ENCODE results near the gene XYLT2.
"Not testable (repeated sequence)": the region's sequence is repeated elsewhere in the genome, so short reads cannot be mapped to it uniquely, and the experiment has no call there.

The XYLT2 gene

GRCh38 chr17:50345432-50346312, at the start of gene XYLT2:
Gene XYLT2 (plus strand): TSS chr17:50346126. CDS start chr17:50346141, 15 bp downstream.
- Histone ChIP-seq H2AFZ (ENCODE audit: low read depth, low read length) (peak within 1 kb of the TSS; percentile 80), H3K4me1 (ENCODE audit: insufficient read depth, low read length) (peaks cover 24% of the 10 kb centered on the region), H3K4me3 (ENCODE audit: low read length) (peak within 1 kb of the TSS; percentile 92), H3K36me3 (ENCODE audit: insufficient read depth, low read length) (no peaks in the 10 kb centered on the region), H3K9me3 (ENCODE audit: low read length) (no peaks in the 10 kb centered on the region), H3K27me3 (ENCODE audit: insufficient read depth, low read length) (peaks cover 7% of the 10 kb centered on the region)

GRCh38 chr17:50297407-50297865, 48.5 kb upstream of the XYLT2 start:
- no peaks in the 10 kb centered on the region for H3K9me3 ChIP-seq (ENCODE audit: low read length)
- H3K4me1 ChIP-seq (ENCODE audit: insufficient read depth, low read length) = no peaks in the 10 kb centered on the region
- no peak overlapping the region for H2AFZ ChIP-seq (ENCODE audit: low read depth, low read length)
- peaks cover 7% of the 10 kb centered on the region for H3K27me3 ChIP-seq (ENCODE audit: insufficient read depth, low read length)
- no peak overlapping the region for H3K4me3 ChIP-seq (ENCODE audit: low read length)
- no peaks in the 10 kb centered on the region for H3K36me3 ChIP-seq (ENCODE audit: insufficient read depth, low read length)

- H3K4me3 ChIP-seq (ENCODE audit: low read length) = no peak overlapping the region
- H3K4me1 ChIP-seq (ENCODE audit: insufficient read depth, low read length) = no peaks in the 10 kb centered on the region
- H3K9me3 ChIP-seq (ENCODE audit: low read length) = no peaks in the 10 kb centered on the region
- no peak overlapping the region for H2AFZ ChIP-seq (ENCODE audit: low read depth, low read length)
- peaks cover 7% of the 10 kb centered on the region for H3K27me3 ChIP-seq (ENCODE audit: insufficient read depth, low read length)
- no peaks in the 10 kb centered on the region for H3K36me3 ChIP-seq (ENCODE audit: insufficient read depth, low read length)
Observed at GRCh38 chr17:50298018-50298417, 47.9 kb upstream of the XYLT2 start.

- H2AFZ ChIP-seq (ENCODE audit: low read depth, low read length) = no peak overlapping the region
- H3K27me3 ChIP-seq (ENCODE audit: insufficient read depth, low read length) = peaks cover 9% of the 10 kb centered on the region
- no peaks in the 10 kb centered on the region for H3K4me1 ChIP-seq (ENCODE audit: insufficient read depth, low read length)
- no peak overlapping the region for H3K4me3 ChIP-seq (ENCODE audit: low read length)
- no peaks in the 10 kb centered on the region for H3K36me3 ChIP-seq (ENCODE audit: insufficient read depth, low read length)
- no peaks in the 10 kb centered on the region for H3K9me3 ChIP-seq (ENCODE audit: low read length)
Observed at GRCh38 chr17:50299776-50300175, 46.1 kb upstream of the XYLT2 start.

GRCh38 chr17:50300824-50301223, 45.1 kb upstream of the XYLT2 start:
- H3K4me3 ChIP-seq (ENCODE audit: low read length); H3K27me3 ChIP-seq (ENCODE audit: insufficient read depth, low read length); H3K36me3 ChIP-seq (ENCODE audit: insufficient read depth, low read length); H3K9me3 ChIP-seq (ENCODE audit: low read length); H2AFZ ChIP-seq (ENCODE audit: low read depth, low read length); H3K4me1 ChIP-seq (ENCODE audit: insufficient read depth, low read length): not testable (repeated sequence)

- H3K36me3 ChIP-seq (ENCODE audit: insufficient read depth, low read length) = no peaks in the 10 kb centered on the region
- no peaks in the 10 kb centered on the region for H3K9me3 ChIP-seq (ENCODE audit: low read length)
- no peak overlapping the region for H2AFZ ChIP-seq (ENCODE audit: low read depth, low read length)
- H3K4me1 ChIP-seq (ENCODE audit: insufficient read depth, low read length) = no peaks in the 10 kb centered on the region
- H3K27me3 ChIP-seq (ENCODE audit: insufficient read depth, low read length) = peaks cover 9% of the 10 kb centered on the region
- H3K4me3 ChIP-seq (ENCODE audit: low read length) = no peak overlapping the region
Observed at GRCh38 chr17:50301891-50302584, 43.9 kb upstream of the XYLT2 start.

- Histone ChIP-seq H3K4me1 (ENCODE audit: insufficient read depth, low read length) (no peaks in the 10 kb centered on the region), H2AFZ (ENCODE audit: low read depth, low read length) (no peak overlapping the region), H3K27me3 (ENCODE audit: insufficient read depth, low read length) (peaks cover 9% of the 10 kb centered on the region), H3K4me3 (ENCODE audit: low read length) (no peak overlapping the region), H3K36me3 (ENCODE audit: insufficient read depth, low read length) (no peaks in the 10 kb centered on the region), H3K9me3 (ENCODE audit: low read length) (no peaks in the 10 kb centered on the region)
Observed at GRCh38 chr17:50303051-50303450, 42.9 kb upstream of the XYLT2 start.

GRCh38 chr17:50303596-50303995, 42.3 kb upstream of the XYLT2 start:
- Histone ChIP-seq H3K27me3 (ENCODE audit: insufficient read depth, low read length) (peaks cover 9% of the 10 kb centered on the region), H2AFZ (ENCODE audit: low read depth, low read length) (no peak overlapping the region), H3K4me3 (ENCODE audit: low read length) (no peak overlapping the region), H3K9me3 (ENCODE audit: low read length) (no peaks in the 10 kb centered on the region), H3K4me1 (ENCODE audit: insufficient read depth, low read length) (no peaks in the 10 kb centered on the region), H3K36me3 (ENCODE audit: insufficient read depth, low read length) (no peaks in the 10 kb centered on the region)

- Histone ChIP-seq H3K9me3 (ENCODE audit: low read length) (no peaks in the 10 kb centered on the region), H3K36me3 (ENCODE audit: insufficient read depth, low read length) (no peaks in the 10 kb centered on the region), H2AFZ (ENCODE audit: low read depth, low read length) (no peak overlapping the region), H3K4me1 (ENCODE audit: insufficient read depth, low read length) (no peaks in the 10 kb centered on the region), H3K4me3 (ENCODE audit: low read length) (no peak overlapping the region), H3K27me3 (ENCODE audit: insufficient read depth, low read length) (peaks cover 7% of the 10 kb centered on the region)
Observed at GRCh38 chr17:50304781-50305404, 41.0 kb upstream of the XYLT2 start.

GRCh38 chr17:50307654-50308053, 38.3 kb upstream of the XYLT2 start:
- peaks cover 3% of the 10 kb centered on the region for H3K27me3 ChIP-seq (ENCODE audit: insufficient read depth, low read length)

GRCh38 chr17:50308666-50309065, 37.3 kb upstream of the XYLT2 start:
- Histone ChIP-seq H3K36me3 (ENCODE audit: insufficient read depth, low read length) (no peaks in the 10 kb centered on the region), H3K27me3 (ENCODE audit: insufficient read depth, low read length) (peaks cover 3% of the 10 kb centered on the region), H3K4me1 (ENCODE audit: insufficient read depth, low read length) (no peaks in the 10 kb centered on the region)

More at GRCh38 chr17:50307654-50308053, 38.3 kb upstream of the XYLT2 start:
- H3K4me1 ChIP-seq (ENCODE audit: insufficient read depth, low read length) = no peaks in the 10 kb centered on the region
- no peaks in the 10 kb centered on the region for H3K36me3 ChIP-seq (ENCODE audit: insufficient read depth, low read length)
- H3K9me3 ChIP-seq (ENCODE audit: low read length) = no peaks in the 10 kb centered on the region
- no peak overlapping the region for H2AFZ ChIP-seq (ENCODE audit: low read depth, low read length)
- no peak overlapping the region for H3K4me3 ChIP-seq (ENCODE audit: low read length)

GRCh38 chr17:50310455-50311111, 35.3 kb upstream of the XYLT2 start:
- H3K4me1 ChIP-seq (ENCODE audit: insufficient read depth, low read length) = no peaks in the 10 kb centered on the region
- H3K36me3 ChIP-seq (ENCODE audit: insufficient read depth, low read length) = no peaks in the 10 kb centered on the region
- no peaks in the 10 kb centered on the region for H3K27me3 ChIP-seq (ENCODE audit: insufficient read depth, low read length)
- H2AFZ ChIP-seq (ENCODE audit: low read depth, low read length) = no peak overlapping the region
- no peaks in the 10 kb centered on the region for H3K9me3 ChIP-seq (ENCODE audit: low read length)
- no peak overlapping the region for H3K4me3 ChIP-seq (ENCODE audit: low read length)

More at GRCh38 chr17:50308666-50309065, 37.3 kb upstream of the XYLT2 start:
- Histone ChIP-seq H3K4me3 (ENCODE audit: low read length) (no peak overlapping the region), H2AFZ (ENCODE audit: low read depth, low read length) (no peak overlapping the region), H3K9me3 (ENCODE audit: low read length) (no peaks in the 10 kb centered on the region)

- Histone ChIP-seq H3K36me3 (ENCODE audit: insufficient read depth, low read length) (no peaks in the 10 kb centered on the region), H3K9me3 (ENCODE audit: low read length) (no peaks in the 10 kb centered on the region), H3K4me3 (ENCODE audit: low read length) (no peak overlapping the region), H3K4me1 (ENCODE audit: insufficient read depth, low read length) (no peaks in the 10 kb centered on the region), H3K27me3 (ENCODE audit: insufficient read depth, low read length) (no peaks in the 10 kb centered on the region), H2AFZ (ENCODE audit: low read depth, low read length) (no peak overlapping the region)
Observed at GRCh38 chr17:50311112-50311460, 34.8 kb upstream of the XYLT2 start.

Data from neuron (in vitro differentiated cells).